AG09309 (cell line): ENCODE data around the gene TBC1D17.

Experiments used
- DNase-seq: peaks from one replicate; pipeline ENCODE4 v3.0.0-alpha.2; 2010; ENCODE audit warnings: low read depth
- H3K4me3 ChIP-seq: 2 replicates; pipeline ENCODE4 v1.5.1; 2011; ENCODE audit warnings: mild to moderate bottlenecking, low read depth, low read length, moderate library complexity; ENCODE audit not compliant: control insufficient read depth
- TF ChIP-seq, protein P1 (sequence below): IDR thresholded peaks from 2 replicates; pipeline ENCODE4 v1.5.1; 2011; ENCODE audit warnings: mild to moderate bottlenecking, low read depth, low read length, inconsistent platforms; ENCODE audit not compliant: insufficient read depth, control insufficient read depth; ENCODE audit errors: missing control alignments

Gene TBC1D17

DNA sequence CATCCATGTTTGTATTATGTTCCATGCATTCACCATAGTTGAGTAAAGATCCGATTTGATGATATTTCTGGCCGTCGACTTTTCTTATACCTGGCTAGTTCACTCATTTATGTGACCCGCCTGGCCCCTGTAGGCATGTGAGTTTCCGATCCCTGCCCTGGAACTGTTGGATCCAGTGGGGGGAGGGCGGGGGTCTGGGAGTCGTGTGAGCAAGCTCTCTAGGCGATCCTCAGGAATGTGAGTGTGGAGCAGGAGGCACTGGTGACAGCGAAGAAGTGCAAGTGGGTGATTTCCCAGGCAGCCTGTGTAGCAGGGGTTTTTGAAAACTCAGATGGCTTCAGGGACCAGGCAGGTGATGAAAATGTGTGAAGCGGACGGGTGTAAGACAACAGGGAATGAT, 37.2 kb upstream of the TBC1D17 start:
- H3K4me3 ChIP-seq = no peak overlapping the region
- TF ChIP-seq, protein P1, sequence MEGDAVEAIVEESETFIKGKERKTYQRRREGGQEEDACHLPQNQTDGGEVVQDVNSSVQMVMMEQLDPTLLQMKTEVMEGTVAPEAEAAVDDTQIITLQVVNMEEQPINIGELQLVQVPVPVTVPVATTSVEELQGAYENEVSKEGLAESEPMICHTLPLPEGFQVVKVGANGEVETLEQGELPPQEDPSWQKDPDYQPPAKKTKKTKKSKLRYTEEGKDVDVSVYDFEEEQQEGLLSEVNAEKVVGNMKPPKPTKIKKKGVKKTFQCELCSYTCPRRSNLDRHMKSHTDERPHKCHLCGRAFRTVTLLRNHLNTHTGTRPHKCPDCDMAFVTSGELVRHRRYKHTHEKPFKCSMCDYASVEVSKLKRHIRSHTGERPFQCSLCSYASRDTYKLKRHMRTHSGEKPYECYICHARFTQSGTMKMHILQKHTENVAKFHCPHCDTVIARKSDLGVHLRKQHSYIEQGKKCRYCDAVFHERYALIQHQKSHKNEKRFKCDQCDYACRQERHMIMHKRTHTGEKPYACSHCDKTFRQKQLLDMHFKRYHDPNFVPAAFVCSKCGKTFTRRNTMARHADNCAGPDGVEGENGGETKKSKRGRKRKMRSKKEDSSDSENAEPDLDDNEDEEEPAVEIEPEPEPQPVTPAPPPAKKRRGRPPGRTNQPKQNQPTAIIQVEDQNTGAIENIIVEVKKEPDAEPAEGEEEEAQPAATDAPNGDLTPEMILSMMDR = no peak
- no peak for DNase-seq

DNA sequence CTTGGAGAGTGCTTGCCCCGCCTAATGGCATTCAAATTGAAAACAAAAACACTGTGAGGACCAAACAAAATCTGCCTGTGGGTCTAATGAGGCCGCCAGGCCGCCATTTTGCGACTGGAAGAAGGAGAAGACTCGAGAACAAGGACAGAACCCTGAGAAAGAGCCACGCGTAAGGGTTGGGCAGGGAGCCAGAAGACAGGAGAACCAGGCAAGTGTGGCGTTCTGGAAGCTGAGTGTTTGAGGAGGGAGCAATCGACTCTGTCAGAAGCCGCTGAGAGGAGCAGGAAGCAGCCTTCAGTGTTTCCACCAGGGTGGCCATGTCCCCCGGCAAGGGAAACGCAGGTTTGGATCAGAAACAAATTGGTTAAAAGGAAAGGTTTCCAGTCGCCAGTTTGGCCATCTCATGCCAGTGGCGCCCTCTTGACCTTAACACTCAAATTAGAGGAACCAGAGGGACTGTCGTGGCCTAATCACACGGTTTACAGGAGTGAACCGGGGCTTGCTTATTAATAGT, 36.7 kb upstream of the TBC1D17 start:
- no peak overlapping the region for H3K4me3 ChIP-seq
- TF ChIP-seq, protein P1 = no peak
- no peak for DNase-seq

DNA sequence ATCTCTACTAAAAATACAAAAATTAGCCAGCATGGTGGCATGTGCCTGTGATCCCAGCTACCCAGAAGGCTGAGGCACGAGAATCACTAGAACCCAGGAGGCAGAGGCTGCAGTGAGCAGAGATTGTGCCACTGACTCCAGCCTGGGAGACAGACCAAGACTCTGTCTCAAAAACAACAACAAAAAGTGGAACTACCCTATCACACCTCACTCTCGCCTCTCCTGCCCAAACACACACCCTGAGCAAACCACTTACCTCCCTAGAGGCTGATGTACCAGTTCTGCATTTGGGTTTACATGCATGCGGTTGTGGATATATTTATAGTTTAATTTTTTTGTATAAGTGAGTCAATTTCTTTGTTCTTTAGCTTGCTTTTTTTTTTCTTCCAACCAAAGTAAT, 34.2 kb upstream of the TBC1D17 start:
- DNase-seq = no peak
- no peak overlapping the region for H3K4me3 ChIP-seq
- TF ChIP-seq, protein P1 = no peak

DNA sequence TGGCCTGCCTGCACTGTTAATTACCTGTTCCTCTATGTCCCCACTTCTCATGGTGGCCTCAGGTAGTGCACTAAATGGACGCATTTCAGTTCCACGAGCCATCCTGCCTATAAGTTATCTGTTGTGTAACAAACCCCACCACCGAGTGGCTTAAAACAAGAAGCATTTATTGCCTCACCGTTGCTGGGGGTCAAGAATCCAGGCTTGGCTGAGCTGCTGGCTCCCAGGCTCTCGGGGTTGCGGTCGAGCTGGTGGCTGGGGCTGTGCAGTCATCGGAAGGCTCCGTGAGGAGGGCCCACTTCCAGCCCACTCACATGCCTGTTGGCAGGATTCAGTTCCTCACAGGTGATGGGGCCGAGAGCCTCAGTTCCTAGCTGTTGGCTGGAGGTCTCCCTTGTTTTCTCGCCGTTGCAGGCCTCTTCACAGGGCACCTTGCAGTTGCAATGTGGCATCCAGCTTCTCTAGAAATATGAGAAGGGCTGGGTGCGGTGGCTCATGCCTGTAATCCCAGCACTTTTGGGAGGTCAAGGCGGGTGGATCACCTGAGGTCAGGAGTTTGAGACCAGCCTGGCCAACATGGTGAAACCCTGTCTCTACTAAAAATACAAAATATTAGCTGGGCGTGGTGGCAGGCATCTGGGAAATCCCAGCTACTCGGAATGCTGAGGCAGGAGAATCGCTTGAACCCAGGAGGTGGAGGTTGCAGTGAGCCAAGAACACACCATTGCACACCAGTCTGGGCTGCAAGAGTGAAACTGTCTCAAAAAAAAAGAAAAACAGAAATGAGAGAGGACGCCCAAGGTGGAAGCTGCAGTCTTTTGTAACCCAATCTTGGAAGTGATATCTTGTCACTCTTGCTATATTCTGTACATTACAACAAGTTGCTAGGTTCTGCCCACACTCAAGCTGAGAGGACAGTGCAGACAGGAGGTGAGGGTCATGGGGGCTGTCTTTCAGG, 33.1 kb upstream of the TBC1D17 start:
- no peak overlapping the region for H3K4me3 ChIP-seq
- TF ChIP-seq, protein P1 = no peak
- no peak for DNase-seq

DNA sequence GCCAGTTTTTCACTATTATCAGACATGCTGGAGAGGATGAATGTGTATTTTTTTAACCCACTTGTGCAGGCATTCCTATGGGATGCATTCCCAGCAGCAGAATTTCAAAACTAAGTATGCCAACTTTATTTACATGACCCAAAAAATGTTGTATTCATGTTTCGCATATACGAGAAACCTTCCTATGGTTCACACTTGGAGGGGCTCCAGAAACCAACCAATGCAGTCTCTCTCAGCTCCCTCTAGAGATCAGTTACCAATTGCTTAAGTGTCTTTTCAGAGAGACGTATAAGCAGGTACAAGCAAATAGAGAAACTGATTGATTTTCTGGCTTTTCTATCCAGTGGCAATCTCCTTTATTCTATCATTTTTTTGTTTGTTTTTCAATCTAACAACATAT, 32.1 kb upstream of the TBC1D17 start:
- no peak overlapping the region for H3K4me3 ChIP-seq
- DNase-seq = no peak
- TF ChIP-seq, protein P1 = no peak

DNA sequence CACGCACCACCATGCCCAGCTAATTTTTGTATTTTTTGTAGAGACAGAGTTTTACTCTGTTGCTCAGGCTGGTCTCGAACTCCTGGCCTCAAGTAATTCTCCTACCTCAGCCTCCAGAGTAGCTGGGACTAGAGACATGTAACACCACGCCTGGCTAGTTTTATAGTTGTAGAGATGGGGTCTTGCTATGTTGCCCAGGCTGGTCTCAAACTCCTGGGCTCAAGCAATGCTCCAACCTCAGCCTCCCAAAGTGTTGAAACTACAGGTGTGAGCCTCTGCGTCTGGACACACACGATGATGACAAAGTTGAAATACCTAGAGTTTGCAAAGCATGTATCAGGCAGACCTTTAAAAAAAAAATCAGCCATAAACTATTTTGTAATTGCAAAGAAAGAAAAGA, 31.1 kb upstream of the TBC1D17 start:
- no peak for DNase-seq
- TF ChIP-seq, protein P1 = no peak
- H3K4me3 ChIP-seq = no peak overlapping the region
